Vagina (tissue), 2 donors: Measurements from ENCODE around the gene DNM3.

Experiments
- POLR2AphosphoS5 ChIP-seq, 2 donors: sonication (generic); formaldehyde crosslinking; IDR thresholded peaks; one replicate each; pipeline ENCODE4 v1.9.0; 2017; ENCODE audit warnings: antibody characterized with exemption in 2 of 2, mild to moderate bottlenecking in 2 of 2, low read depth in 1 of 2; ENCODE audit not compliant: insufficient read depth in 1 of 2
- TF ChIP-seq, protein P1 (sequence below), 3 experiments: fragments of 450-650 bp in 2 of 3; fragments of 200-600 bp in 1 of 3; sonication (generic) in 1 of 3; IDR thresholded peaks; one replicate each; pipeline ENCODE4 v1.5.1; 2017 to 2019; ENCODE audit warnings: antibody characterized with exemption in 3 of 3, mild to moderate bottlenecking in 2 of 3, moderate library complexity in 2 of 3

DNA sequence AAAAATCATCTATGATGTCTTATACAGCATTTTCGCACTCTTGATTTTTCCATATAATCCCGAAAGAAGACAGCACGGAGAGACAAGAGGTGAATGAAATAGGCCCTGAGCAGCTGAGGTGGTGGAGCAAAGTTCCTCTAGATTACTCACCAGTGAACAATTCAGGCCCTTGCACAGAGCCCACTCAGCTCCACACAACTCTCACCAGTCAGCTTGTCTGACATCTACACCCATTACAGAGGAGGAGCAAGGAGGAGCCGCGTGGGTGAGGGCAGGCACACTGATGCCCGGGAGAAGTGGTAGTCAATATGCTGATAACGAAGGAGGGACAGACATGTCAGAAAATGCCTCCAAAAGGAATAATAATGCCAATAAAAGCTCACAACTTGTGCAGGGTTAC lies 59.9 kb downstream of the DNM3 start:
- TF ChIP-seq, protein P1, sequence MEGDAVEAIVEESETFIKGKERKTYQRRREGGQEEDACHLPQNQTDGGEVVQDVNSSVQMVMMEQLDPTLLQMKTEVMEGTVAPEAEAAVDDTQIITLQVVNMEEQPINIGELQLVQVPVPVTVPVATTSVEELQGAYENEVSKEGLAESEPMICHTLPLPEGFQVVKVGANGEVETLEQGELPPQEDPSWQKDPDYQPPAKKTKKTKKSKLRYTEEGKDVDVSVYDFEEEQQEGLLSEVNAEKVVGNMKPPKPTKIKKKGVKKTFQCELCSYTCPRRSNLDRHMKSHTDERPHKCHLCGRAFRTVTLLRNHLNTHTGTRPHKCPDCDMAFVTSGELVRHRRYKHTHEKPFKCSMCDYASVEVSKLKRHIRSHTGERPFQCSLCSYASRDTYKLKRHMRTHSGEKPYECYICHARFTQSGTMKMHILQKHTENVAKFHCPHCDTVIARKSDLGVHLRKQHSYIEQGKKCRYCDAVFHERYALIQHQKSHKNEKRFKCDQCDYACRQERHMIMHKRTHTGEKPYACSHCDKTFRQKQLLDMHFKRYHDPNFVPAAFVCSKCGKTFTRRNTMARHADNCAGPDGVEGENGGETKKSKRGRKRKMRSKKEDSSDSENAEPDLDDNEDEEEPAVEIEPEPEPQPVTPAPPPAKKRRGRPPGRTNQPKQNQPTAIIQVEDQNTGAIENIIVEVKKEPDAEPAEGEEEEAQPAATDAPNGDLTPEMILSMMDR (IDR thresholded peaks at IDR 0.05) = no peak
- TF ChIP-seq POLR2AphosphoS5 (IDR thresholded peaks at IDR 0.05; ENCODE audit: insufficient read depth in 1 of 2, low read depth in 1 of 2) = no peak
